GM21367 (cell line): ENCODE results near the gene CNTN1.

Experiments used
- ATAC-seq: cut with Tn5 transposase; IDR thresholded peaks from one replicate; pipeline ENCODE4 v1.9.1; 2021; ENCODE audit not compliant: unreplicated experiment

CNTN1 gene

DNA sequence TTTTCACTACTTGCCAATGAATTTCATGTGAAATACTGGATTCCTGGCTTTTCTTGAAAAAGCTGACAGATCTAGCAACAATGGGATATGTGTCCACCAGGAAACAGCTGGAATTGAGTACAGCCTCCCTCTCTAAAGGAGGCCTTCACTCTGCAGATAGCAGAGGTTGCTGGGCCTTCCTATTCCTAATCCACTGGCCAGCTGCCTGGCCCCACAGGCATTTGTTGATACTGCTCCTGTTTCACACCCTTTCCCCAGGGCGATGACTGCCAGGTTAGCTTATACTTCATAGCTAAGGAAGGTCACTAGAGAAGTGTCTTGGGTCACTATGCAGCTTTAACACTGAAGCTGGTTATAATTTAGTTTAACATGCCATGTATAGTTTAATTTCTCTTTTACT is 408.3 kb downstream of the CNTN1 start:
- no peak for ATAC-seq

DNA sequence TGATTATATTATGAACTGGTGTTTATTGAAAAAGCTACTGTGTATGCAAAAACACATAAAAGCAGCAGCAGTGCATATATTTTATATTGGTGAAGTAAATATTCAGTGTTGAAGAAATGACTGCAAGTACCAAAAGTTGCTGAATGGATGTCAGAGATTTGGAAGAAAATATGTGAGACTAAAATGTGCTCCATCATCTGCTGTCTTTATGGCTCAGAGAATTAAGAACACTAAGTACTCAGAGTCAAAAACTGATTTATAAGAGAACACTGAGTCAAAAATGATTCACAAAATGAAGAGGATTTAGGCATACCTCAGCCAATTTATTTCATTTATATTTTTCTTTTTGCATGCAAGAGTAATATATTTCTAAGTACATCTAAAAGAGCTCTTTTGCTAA is 409.6 kb downstream of the CNTN1 start:
- ATAC-seq, result no peak

GRCh38 chr12:41103614-41104013 is 411.4 kb downstream of the CNTN1 start:
- ATAC-seq, result no peak

DNA sequence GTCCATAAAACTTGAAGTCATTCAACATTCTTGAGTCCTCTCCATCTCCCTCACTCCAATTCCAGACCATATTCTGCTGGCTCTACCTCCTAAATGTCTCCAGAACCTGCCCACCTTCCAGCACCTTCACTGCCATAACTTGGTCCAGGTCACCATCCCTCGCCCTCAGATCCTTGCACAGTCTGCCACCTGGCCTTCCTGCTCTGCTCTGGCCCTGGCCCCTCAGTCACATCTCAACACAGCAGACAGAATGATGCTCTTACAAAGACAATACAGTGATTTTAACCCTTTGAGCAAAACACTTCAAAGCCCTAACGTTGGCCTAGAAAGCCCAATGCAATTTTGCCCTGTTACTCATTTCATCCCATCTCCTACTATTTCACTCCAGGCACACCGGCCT is 414.1 kb downstream of the CNTN1 start:
- ATAC-seq, result no peak

- no peak for ATAC-seq
These were observed 415.8 kb downstream of the CNTN1 start for GRCh38 chr12:41108032-41108431.

DNA sequence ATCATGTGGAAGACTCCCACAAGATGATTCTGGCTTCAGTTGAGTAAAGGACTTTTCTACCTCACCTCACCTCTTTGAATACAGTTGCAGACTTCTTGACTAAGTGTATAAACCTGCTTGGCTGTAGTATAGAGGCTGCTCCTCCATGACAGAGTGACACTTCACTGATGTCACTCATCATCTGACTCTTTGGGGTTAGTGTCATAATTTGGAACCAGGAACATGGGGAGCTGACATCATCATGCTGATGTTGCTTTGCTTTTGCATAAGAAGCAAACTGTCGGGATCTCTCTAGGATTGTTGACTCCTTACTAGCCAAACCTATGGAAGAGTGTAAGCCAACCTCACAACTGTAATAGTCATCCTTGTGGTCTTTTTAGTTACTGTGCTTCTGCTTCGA is 420.7 kb downstream of the CNTN1 start:
- ATAC-seq, result no peak

GRCh38 chr12:41120211-41120610 is 428.0 kb downstream of the CNTN1 start:
- no peak for ATAC-seq

GRCh38 chr12:41121374-41121773 is 429.1 kb downstream of the CNTN1 start:
- ATAC-seq, result no peak
